GM23338 (cell line): ENCODE results near the gene PCP2. TPM values are rescaled to one million over a fixed set of nuclear protein-coding genes. Genes with fewer than 3 reads are reported as not detected.

ENCODE experiments used
- ATAC-seq: fragments of 200-7000 bp; cut with Tn5 transposase; 3 replicates; pipeline ENCODE4 v1.9.1; 2020
- DNase-seq: peaks from one replicate; pipeline ENCODE4 v3.0.0-alpha.2; 2015; ENCODE audit warnings: low spot score
- H2AFZ ChIP-seq: fragments of 200-600 bp; sonication (generic); 2 replicates; pipeline ENCODE4 v1.8.0; 2016; ENCODE audit warnings: antibody characterized with exemption, mild to moderate bottlenecking, moderate library complexity
- H3F3A ChIP-seq: fragments of 200-600 bp; sonication (generic); replicated peaks from 2 replicates; pipeline ENCODE4 v1.8.0; 2017; ENCODE audit warnings: antibody characterized with exemption, mixed run types, low read depth
- H3K27ac ChIP-seq: fragments of 200-600 bp; sonication (generic); 2 replicates; pipeline ENCODE4 v1.6.1; 2016; ENCODE audit warnings: low read depth
- H3K27me3 ChIP-seq: fragments of 200-600 bp; sonication (generic); 2 replicates; pipeline ENCODE4 v1.8.0; 2016; ENCODE audit warnings: mild to moderate bottlenecking, mixed run types, moderate library complexity; ENCODE audit not compliant: insufficient read depth
- H3K36me3 ChIP-seq: fragments of 200-600 bp; sonication (generic); 2 replicates; pipeline ENCODE4 v1.8.0; 2016; ENCODE audit warnings: mild to moderate bottlenecking; ENCODE audit not compliant: insufficient read depth
- H3K4me1 ChIP-seq: fragments of 200-600 bp; sonication (generic); 2 replicates; pipeline ENCODE4 v1.8.0; 2016; ENCODE audit warnings: mild to moderate bottlenecking, moderate library complexity; ENCODE audit not compliant: insufficient read depth
- H3K4me2 ChIP-seq: fragments of 200-600 bp; sonication (generic); 2 replicates; pipeline ENCODE4 v1.7.1; 2017; ENCODE audit warnings: mixed run types
- H3K4me3 ChIP-seq: fragments of 200-600 bp; sonication (generic); 2 replicates; pipeline ENCODE4 v1.6.1; 2016; ENCODE audit warnings: mixed run types
- H3K79me2 ChIP-seq: fragments of 200-600 bp; sonication (generic); replicated peaks from 2 replicates; pipeline ENCODE4 v1.8.0; 2017; ENCODE audit warnings: mild to moderate bottlenecking; ENCODE audit not compliant: insufficient read depth
- H3K9me2 ChIP-seq: fragments of 200-600 bp; sonication (generic); 2 replicates; pipeline ENCODE4 v1.8.0; 2017; ENCODE audit not compliant: insufficient read depth
- H4K20me1 ChIP-seq: fragments of 200-600 bp; sonication (generic); replicated peaks from 2 replicates; pipeline ENCODE4 v1.8.0; 2017; ENCODE audit warnings: mild to moderate bottlenecking; ENCODE audit not compliant: insufficient read depth
- H3K27ac Mint-ChIP-seq: 2 replicates; pipeline ENCODE4 v1.8.0; 2020; ENCODE audit warnings: inconsistent platforms, mild to moderate bottlenecking, moderate library complexity, mixed read lengths
- H3K27me3 Mint-ChIP-seq: 3 replicates; pipeline ENCODE4 v1.8.0; 2022; ENCODE audit warnings: low read depth, mild to moderate bottlenecking, moderate library complexity, mixed read lengths, inconsistent platforms; ENCODE audit not compliant: insufficient read depth, poor library complexity
- H3K36me3 Mint-ChIP-seq: 3 replicates; pipeline ENCODE4 v1.8.0; 2021; ENCODE audit warnings: low read depth, mild to moderate bottlenecking, inconsistent platforms, moderate library complexity, mixed read lengths
- H3K4me1 Mint-ChIP-seq: 3 replicates; pipeline ENCODE4 v1.8.0; 2020; ENCODE audit warnings: mild to moderate bottlenecking, inconsistent platforms, mixed read lengths
- H3K4me3 Mint-ChIP-seq: 3 replicates; pipeline ENCODE4 v1.8.0; 2021; ENCODE audit warnings: moderate library complexity, mild to moderate bottlenecking, inconsistent platforms, mixed read lengths
- H3K9me3 Mint-ChIP-seq: 3 replicates; pipeline ENCODE4 v1.8.0; 2020; ENCODE audit warnings: moderate library complexity, mild to moderate bottlenecking, inconsistent platforms, mixed read lengths
- CREB1 ChIP-seq: fragments of 250-450 bp; sonication (Bioruptor Pico); IDR thresholded peaks from 2 replicates; pipeline ENCODE4 v1.5.0; 2020; ENCODE audit warnings: low read depth, mild to moderate bottlenecking, moderate library complexity
- EZH2 ChIP-seq: fragments of 200-600 bp; sonication (generic); IDR thresholded peaks from one replicate; pipeline ENCODE4 v1.8.0; 2017; ENCODE audit warnings: antibody characterized with exemption, mild to moderate bottlenecking, low read depth; ENCODE audit not compliant: unreplicated experiment
- EZH2phosphoT487 ChIP-seq: fragments of 200-600 bp; sonication (generic); IDR thresholded peaks from one replicate; pipeline ENCODE4 v1.8.1; 2018; ENCODE audit warnings: antibody characterized with exemption; ENCODE audit not compliant: unreplicated experiment
- POLR2AphosphoS5 ChIP-seq: IDR thresholded peaks from 2 replicates; pipeline ENCODE4 v1.6.1; 2016; ENCODE audit warnings: antibody characterized with exemption, low read depth
- polyA plus RNA-seq: library from polyadenylated mRNA; unstranded; fragments of >200 nt; fragmentation: Nextera tagmentation; extraction: Ambion mirVana; gene quantifications from 2 replicates; pipeline ENCODE4 v1.2.1, GENCODE V29; 2016
- total RNA-seq: library from RNA; depleted of rRNA; stranded (reverse); fragments of >200 nt; shearing (Covaris generic); gene quantifications from 2 replicates; pipeline ENCODE4 v1.2.3, GENCODE V29; 2014
- TF ChIP-seq, protein P1 (sequence below): fragments of 250-450 bp; sonication (Bioruptor Pico); IDR thresholded peaks from 2 replicates; pipeline ENCODE4 v1.5.0; 2020; ENCODE audit warnings: mild to moderate bottlenecking, moderate library complexity
- TF ChIP-seq, protein P2 (sequence below), 2 experiments: fragments of 200-600 bp in 1 of 2; sonication (generic) in 1 of 2; conservative IDR thresholded peaks; 2 replicates each; pipeline versions ENCODE4 v1.5.1 to v1.6.1; 2016 to 2017; ENCODE audit warnings: antibody characterized with exemption in 2 of 2, low read depth in 2 of 2, mild to moderate bottlenecking in 2 of 2, moderate library complexity in 1 of 2

The PCP2 gene
- total and polyA plus RNA-seq, 2 experiments from 2014 or later, result not detected

- TF ChIP-seq, protein P1, sequence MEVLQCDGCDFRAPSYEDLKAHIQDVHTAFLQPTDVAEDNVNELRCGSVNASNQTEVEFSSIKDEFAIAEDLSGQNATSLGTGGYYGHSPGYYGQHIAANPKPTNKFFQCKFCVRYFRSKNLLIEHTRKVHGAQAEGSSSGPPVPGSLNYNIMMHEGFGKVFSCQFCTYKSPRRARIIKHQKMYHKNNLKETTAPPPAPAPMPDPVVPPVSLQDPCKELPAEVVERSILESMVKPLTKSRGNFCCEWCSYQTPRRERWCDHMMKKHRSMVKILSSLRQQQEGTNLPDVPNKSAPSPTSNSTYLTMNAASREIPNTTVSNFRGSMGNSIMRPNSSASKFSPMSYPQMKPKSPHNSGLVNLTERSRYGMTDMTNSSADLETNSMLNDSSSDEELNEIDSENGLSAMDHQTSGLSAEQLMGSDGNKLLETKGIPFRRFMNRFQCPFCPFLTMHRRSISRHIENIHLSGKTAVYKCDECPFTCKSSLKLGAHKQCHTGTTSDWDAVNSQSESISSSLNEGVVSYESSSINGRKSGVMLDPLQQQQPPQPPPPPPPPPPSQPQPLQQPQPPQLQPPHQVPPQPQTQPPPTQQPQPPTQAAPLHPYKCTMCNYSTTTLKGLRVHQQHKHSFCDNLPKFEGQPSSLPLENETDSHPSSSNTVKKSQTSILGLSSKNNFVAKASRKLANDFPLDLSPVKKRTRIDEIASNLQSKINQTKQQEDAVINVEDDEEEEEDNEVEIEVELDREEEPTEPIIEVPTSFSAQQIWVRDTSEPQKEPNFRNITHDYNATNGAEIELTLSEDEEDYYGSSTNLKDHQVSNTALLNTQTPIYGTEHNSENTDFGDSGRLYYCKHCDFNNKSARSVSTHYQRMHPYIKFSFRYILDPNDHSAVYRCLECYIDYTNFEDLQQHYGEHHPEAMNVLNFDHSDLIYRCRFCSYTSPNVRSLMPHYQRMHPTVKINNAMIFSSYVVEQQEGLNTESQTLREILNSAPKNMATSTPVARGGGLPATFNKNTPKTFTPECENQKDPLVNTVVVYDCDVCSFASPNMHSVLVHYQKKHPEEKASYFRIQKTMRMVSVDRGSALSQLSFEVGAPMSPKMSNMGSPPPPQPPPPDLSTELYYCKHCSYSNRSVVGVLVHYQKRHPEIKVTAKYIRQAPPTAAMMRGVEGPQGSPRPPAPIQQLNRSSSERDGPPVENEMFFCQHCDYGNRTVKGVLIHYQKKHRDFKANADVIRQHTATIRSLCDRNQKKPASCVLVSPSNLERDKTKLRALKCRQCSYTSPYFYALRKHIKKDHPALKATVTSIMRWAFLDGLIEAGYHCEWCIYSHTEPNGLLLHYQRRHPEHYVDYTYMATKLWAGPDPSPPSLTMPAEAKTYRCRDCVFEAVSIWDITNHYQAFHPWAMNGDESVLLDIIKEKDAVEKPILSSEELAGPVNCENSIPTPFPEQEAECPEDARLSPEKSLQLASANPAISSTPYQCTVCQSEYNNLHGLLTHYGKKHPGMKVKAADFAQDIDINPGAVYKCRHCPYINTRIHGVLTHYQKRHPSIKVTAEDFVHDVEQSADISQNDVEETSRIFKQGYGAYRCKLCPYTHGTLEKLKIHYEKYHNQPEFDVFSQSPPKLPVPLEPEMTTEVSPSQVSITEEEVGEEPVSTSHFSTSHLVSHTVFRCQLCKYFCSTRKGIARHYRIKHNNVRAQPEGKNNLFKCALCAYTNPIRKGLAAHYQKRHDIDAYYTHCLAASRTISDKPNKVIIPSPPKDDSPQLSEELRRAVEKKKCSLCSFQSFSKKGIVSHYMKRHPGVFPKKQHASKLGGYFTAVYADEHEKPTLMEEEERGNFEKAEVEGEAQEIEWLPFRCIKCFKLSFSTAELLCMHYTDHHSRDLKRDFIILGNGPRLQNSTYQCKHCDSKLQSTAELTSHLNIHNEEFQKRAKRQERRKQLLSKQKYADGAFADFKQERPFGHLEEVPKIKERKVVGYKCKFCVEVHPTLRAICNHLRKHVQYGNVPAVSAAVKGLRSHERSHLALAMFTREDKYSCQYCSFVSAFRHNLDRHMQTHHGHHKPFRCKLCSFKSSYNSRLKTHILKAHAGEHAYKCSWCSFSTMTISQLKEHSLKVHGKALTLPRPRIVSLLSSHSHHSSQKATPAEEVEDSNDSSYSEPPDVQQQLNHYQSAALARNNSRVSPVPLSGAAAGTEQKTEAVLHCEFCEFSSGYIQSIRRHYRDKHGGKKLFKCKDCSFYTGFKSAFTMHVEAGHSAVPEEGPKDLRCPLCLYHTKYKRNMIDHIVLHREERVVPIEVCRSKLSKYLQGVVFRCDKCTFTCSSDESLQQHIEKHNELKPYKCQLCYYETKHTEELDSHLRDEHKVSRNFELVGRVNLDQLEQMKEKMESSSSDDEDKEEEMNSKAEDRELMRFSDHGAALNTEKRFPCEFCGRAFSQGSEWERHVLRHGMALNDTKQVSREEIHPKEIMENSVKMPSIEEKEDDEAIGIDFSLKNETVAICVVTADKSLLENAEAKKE (CRISPR knock-in tag), result no peak
- TF ChIP-seq, protein P2, sequence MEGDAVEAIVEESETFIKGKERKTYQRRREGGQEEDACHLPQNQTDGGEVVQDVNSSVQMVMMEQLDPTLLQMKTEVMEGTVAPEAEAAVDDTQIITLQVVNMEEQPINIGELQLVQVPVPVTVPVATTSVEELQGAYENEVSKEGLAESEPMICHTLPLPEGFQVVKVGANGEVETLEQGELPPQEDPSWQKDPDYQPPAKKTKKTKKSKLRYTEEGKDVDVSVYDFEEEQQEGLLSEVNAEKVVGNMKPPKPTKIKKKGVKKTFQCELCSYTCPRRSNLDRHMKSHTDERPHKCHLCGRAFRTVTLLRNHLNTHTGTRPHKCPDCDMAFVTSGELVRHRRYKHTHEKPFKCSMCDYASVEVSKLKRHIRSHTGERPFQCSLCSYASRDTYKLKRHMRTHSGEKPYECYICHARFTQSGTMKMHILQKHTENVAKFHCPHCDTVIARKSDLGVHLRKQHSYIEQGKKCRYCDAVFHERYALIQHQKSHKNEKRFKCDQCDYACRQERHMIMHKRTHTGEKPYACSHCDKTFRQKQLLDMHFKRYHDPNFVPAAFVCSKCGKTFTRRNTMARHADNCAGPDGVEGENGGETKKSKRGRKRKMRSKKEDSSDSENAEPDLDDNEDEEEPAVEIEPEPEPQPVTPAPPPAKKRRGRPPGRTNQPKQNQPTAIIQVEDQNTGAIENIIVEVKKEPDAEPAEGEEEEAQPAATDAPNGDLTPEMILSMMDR (conservative IDR thresholded peaks at IDR 0.05; ENCODE audit: low read depth in 2 of 2), result no peak
- TF ChIP-seq CREB1 (CRISPR knock-in tag) (no peak), EZH2 (no peak)
Measured at GRCh38 chr19:7645163-7645562, 11.6 kb upstream of the PCP2 start (continued).

- no peaks in the 10 kb centered on the region for H3K79me2 ChIP-seq
- Mint-ChIP-seq H3K27me3 (peaks cover 8% of the 10 kb centered on the region), H3K36me3 (peaks cover 3% of the 10 kb centered on the region; the same call in 1 of the 3 replicates), H3K9me3 (no peaks in the 10 kb centered on the region; the same call in 2 of the 3 replicates), H3K27ac (no peak overlapping the region), H3K4me3 (no peak overlapping the region), H3K4me1 (no peaks in the 10 kb centered on the region)
- no peaks in the 10 kb centered on the region for H3K27me3 ChIP-seq
- H3K4me3 ChIP-seq, result no peak overlapping the region
- H3K9me2 ChIP-seq, result no peaks in the 10 kb centered on the region
- no peak for ATAC-seq
- peaks cover 9% of the 10 kb centered on the region for H3F3A ChIP-seq
- no peaks in the 10 kb centered on the region; the same call in 1 of the 2 replicates for H4K20me1 ChIP-seq
- H3K36me3 ChIP-seq, result no peaks in the 10 kb centered on the region
- no peak for DNase-seq
- no peaks in the 10 kb centered on the region for H3K4me1 ChIP-seq
- H2AFZ ChIP-seq, result no peak overlapping the region
- H3K4me2 ChIP-seq, result no peak overlapping the region
- no peak overlapping the region for H3K27ac ChIP-seq
- TF ChIP-seq POLR2AphosphoS5, result no peak
- TF ChIP-seq EZH2phosphoT487, result no peak
- TF ChIP-seq, protein P1 (CRISPR knock-in tag), result no peak
Measured at GRCh38 chr19:7644550-7644877, 11.0 kb upstream of the PCP2 start.
